Measurements from ENCODE around the gene CIB4. TPM values are rescaled to one million over a fixed set of nuclear protein-coding genes. Genes with fewer than 3 reads are reported as not detected.

Gene CIB4
- total and polyA plus RNA-seq, 2 donors (not counting 1 experiment from before 2014, with no cell fraction given): not detected

DNA sequence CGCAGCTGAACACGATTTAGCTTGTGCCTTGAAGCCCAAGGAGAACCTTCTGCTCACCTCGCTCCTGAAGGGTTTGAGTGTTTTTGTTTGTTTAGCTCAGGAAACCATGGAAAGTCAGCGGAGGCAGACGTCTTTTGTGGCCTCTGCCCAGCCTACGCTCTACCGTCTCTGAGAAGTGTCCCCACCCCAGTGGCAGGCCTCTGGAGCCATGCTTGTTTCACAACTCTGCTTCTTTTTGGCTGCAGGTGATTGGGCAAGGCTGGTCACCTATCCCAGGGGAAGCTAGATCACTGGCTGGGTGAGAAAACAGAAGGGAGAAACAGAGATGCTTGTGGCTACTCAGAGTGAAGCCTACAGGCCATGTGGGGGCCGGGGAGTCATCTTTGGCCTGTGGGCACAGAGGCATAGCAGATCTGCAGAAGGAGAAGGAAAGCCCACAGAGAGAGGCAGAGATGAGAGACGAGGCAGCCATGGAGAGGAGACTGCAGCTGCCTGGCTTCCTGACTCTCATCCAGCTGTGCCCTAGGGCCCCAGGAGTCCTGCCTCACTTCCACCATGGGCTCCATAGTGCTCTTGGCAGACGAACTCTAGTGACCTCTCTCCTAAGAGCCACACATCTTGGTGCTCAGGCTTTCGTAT, 50.1 kb downstream of the CIB4 start:
- intact Hi-C loops (cut with micrococcal nuclease): no loop called here
- H3K36me3 ChIP-seq (replicated peaks in 1 of 2; ENCODE audit: control extremely low read depth in 1 of 2, control insufficient read depth in 1 of 2, extremely low read depth in 1 of 2, insufficient read depth in 2 of 2, low read length in 1 of 2): no peaks in the 10 kb centered on the region
- H3K9ac ChIP-seq (ENCODE audit: low read length): no peak overlapping the region
- no peak overlapping the region for H3K27ac ChIP-seq (ENCODE audit: low read length in 2 of 2)
- no peaks in the 10 kb centered on the region for H3K4me1 Mint-ChIP-seq
- H3K27ac Mint-ChIP-seq: no peak overlapping the region
- CTCF ChIA-PET: no interaction called here
- TF ChIP-seq EZH2 (IDR thresholded peaks at IDR 0.05; ENCODE audit: borderline replicate concordance, insufficient read depth, low read depth, low read length, poor library complexity, severe bottlenecking): no peak
- TF ChIP-seq, protein P1, sequence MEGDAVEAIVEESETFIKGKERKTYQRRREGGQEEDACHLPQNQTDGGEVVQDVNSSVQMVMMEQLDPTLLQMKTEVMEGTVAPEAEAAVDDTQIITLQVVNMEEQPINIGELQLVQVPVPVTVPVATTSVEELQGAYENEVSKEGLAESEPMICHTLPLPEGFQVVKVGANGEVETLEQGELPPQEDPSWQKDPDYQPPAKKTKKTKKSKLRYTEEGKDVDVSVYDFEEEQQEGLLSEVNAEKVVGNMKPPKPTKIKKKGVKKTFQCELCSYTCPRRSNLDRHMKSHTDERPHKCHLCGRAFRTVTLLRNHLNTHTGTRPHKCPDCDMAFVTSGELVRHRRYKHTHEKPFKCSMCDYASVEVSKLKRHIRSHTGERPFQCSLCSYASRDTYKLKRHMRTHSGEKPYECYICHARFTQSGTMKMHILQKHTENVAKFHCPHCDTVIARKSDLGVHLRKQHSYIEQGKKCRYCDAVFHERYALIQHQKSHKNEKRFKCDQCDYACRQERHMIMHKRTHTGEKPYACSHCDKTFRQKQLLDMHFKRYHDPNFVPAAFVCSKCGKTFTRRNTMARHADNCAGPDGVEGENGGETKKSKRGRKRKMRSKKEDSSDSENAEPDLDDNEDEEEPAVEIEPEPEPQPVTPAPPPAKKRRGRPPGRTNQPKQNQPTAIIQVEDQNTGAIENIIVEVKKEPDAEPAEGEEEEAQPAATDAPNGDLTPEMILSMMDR (IDR thresholded peaks at IDR 0.05): no peak
- no peak overlapping the region for H3K4me3 ChIP-seq (ENCODE audit: control extremely low read depth in 1 of 5, extremely low read depth in 1 of 5, insufficient read depth in 1 of 5, low read depth in 2 of 5, low read length in 4 of 5)
- H3K9me3 ChIP-seq (ENCODE audit: control extremely low read depth in 1 of 3, control insufficient read depth in 2 of 3, insufficient read depth in 1 of 3, low read length in 2 of 3): peaks cover 0 to 18% (median 0%) of the 10 kb centered on the region in 3 donors
- no peak for ATAC-seq (ENCODE audit: low read depth)
- no peak overlapping the region for H3K4me3 Mint-ChIP-seq
- no peaks in the 10 kb centered on the region for H3K79me2 ChIP-seq (ENCODE audit: control insufficient read depth, insufficient read depth, low read length)
- peaks cover 34% of the 10 kb centered on the region for H3K27me3 Mint-ChIP-seq
- no peaks in the 10 kb centered on the region for H3K4me1 ChIP-seq (ENCODE audit: control insufficient read depth in 2 of 2, insufficient read depth in 2 of 2, low read length in 2 of 2)
- no peaks in the 10 kb centered on the region for H4K20me1 ChIP-seq (ENCODE audit: control insufficient read depth, insufficient read depth, low read length, poor library complexity, severe bottlenecking)
- no peak overlapping the region for H2AFZ ChIP-seq (ENCODE audit: insufficient read depth, low read depth, low read length, poor library complexity, severe bottlenecking)
- H3K4me2 ChIP-seq (replicated peaks; ENCODE audit: low read depth, low read length, poor library complexity, severe bottlenecking): no peak overlapping the region
- POLR2A ChIA-PET: no interaction called here
- DNase-seq: no peak
- H3K9me3 Mint-ChIP-seq (ENCODE audit: insufficient read depth): no peaks in the 10 kb centered on the region
- peaks cover 0 to 8% (median 4%) of the 10 kb centered on the region in 4 experiments for H3K27me3 ChIP-seq (replicated peaks in 1 of 4; ENCODE audit: control extremely low read depth in 1 of 4, control insufficient read depth in 3 of 4, insufficient read depth in 4 of 4, low read length in 3 of 4)
- 40% methylated on average over 10 of the region's 11 CpGs for WGBS (ENCODE audit: insufficient coverage)

DNA sequence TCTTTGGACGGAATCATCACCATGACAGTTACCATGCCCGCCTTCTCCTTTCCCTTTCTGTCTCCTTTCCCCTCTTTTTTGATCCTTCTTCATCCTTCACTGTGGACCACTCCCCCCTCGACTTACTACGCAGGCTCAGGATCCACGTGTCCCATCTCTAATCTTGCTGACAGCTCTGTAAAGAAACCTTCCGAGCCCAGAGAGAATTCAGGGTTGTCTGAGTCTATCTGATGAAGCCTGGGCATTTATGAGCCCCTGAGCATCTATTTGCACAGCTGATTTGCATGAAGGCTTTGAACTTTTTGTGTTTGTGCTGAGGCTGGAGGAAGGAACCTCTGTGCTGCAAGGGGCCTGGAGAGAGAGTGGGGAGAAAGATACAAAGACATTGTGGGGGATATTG, 50.7 kb downstream of the CIB4 start:
- Histone ChIP-seq H3K4me1 (ENCODE audit: control insufficient read depth in 2 of 2, insufficient read depth in 2 of 2, low read length in 2 of 2) (no peaks in the 10 kb centered on the region), H2AFZ (ENCODE audit: insufficient read depth, low read depth, low read length, poor library complexity, severe bottlenecking) (no peak overlapping the region), H3K36me3 (replicated peaks in 1 of 2; ENCODE audit: control extremely low read depth in 1 of 2, control insufficient read depth in 1 of 2, extremely low read depth in 1 of 2, insufficient read depth in 2 of 2, low read length in 1 of 2) (no peaks in the 10 kb centered on the region), H3K27ac (ENCODE audit: low read length in 2 of 2) (no peak overlapping the region), H3K79me2 (ENCODE audit: control insufficient read depth, insufficient read depth, low read length) (no peaks in the 10 kb centered on the region), H3K4me3 (ENCODE audit: control extremely low read depth in 1 of 5, extremely low read depth in 1 of 5, insufficient read depth in 1 of 5, low read depth in 2 of 5, low read length in 4 of 5) (no peak overlapping the region), H4K20me1 (ENCODE audit: control insufficient read depth, insufficient read depth, low read length, poor library complexity, severe bottlenecking) (no peaks in the 10 kb centered on the region), H3K4me2 (replicated peaks; ENCODE audit: low read depth, low read length, poor library complexity, severe bottlenecking) (no peak overlapping the region), H3K9me3 (ENCODE audit: control extremely low read depth in 1 of 3, control insufficient read depth in 2 of 3, insufficient read depth in 1 of 3, low read length in 2 of 3) (peaks cover 0 to 18% (median 0%) of the 10 kb centered on the region in 3 donors), H3K9ac (ENCODE audit: low read length) (no peak overlapping the region), H3K27me3 (replicated peaks in 1 of 4; ENCODE audit: control extremely low read depth in 1 of 4, control insufficient read depth in 3 of 4, insufficient read depth in 4 of 4, low read length in 3 of 4) (peaks cover 0 to 5% (median 2%) of the 10 kb centered on the region in 4 experiments)
- Mint-ChIP-seq H3K4me3 (no peak overlapping the region), H3K27me3 (peaks cover 38% of the 10 kb centered on the region), H3K4me1 (no peaks in the 10 kb centered on the region), H3K27ac (no peak overlapping the region), H3K9me3 (ENCODE audit: insufficient read depth) (no peaks in the 10 kb centered on the region)
- ATAC-seq (ENCODE audit: low read depth) (no peak), DNase-seq (no peak)
- CTCF ChIA-PET: no interaction called here
- TF ChIP-seq EZH2 (IDR thresholded peaks at IDR 0.05; ENCODE audit: borderline replicate concordance, insufficient read depth, low read depth, low read length, poor library complexity, severe bottlenecking): no peak
- TF ChIP-seq, protein P1 (IDR thresholded peaks at IDR 0.05): no peak
- POLR2A ChIA-PET: no interaction called here
- intact Hi-C loops (cut with micrococcal nuclease): no loop called here
- 95% methylated on average over 6 of the region's 6 CpGs for WGBS (ENCODE audit: insufficient coverage)

All from B cell (primary cell).